Dendritic cell treated with granulocyte-macrophage colony-stimulating factor and Interleukin-4, amounts not matched to agents 40 ng/mL and 50 ng/mL, for 4 days (primary cell): ENCODE measurements around the gene C5orf34.
"Not testable (repeated sequence)": the region's sequence is repeated elsewhere in the genome, so short reads cannot be mapped to it uniquely, and the experiment has no call there.

Experiments used
- H3K27ac Mint-ChIP-seq: one replicate; pipeline ENCODE4 v1.8.0; 2022; ENCODE audit warnings: mild to moderate bottlenecking, mixed read lengths
- H3K27me3 Mint-ChIP-seq: one replicate; pipeline ENCODE4 v1.8.0; 2022; ENCODE audit warnings: mild to moderate bottlenecking, mixed read lengths
- H3K36me3 Mint-ChIP-seq: one replicate; pipeline ENCODE4 v1.8.0; 2022; ENCODE audit warnings: low read depth, mixed read lengths
- H3K4me1 Mint-ChIP-seq: one replicate; pipeline ENCODE4 v1.8.0; 2022; ENCODE audit warnings: low read depth, mixed read lengths
- H3K4me3 Mint-ChIP-seq: one replicate; pipeline ENCODE4 v1.8.0; 2022; ENCODE audit warnings: mild to moderate bottlenecking, moderate library complexity, mixed read lengths
- H3K9me3 Mint-ChIP-seq: one replicate; pipeline ENCODE4 v1.8.0; 2022; ENCODE audit warnings: mixed read lengths
- intact Hi-C: fragments of 100-400 bp; cut with micrococcal nuclease; formaldehyde crosslinking; loops from one replicate; pipeline ENCODE4 v1.15.0; 2022

Gene C5orf34

GRCh38 chr5:43486353-43486752 is 28.6 kb downstream of the C5orf34 start:
- H3K9me3 Mint-ChIP-seq, result no peaks in the 10 kb centered on the region
- no peak overlapping the region for H3K27ac Mint-ChIP-seq
- intact Hi-C loops, result no loop called here
- H3K4me3 Mint-ChIP-seq, result no peak overlapping the region
- peaks cover 13% of the 10 kb centered on the region for H3K36me3 Mint-ChIP-seq
- H3K27me3 Mint-ChIP-seq, result no peaks in the 10 kb centered on the region
- peaks cover 23% of the 10 kb centered on the region for H3K4me1 Mint-ChIP-seq

- Mint-ChIP-seq H3K36me3 (peaks cover 13% of the 10 kb centered on the region), H3K27ac (peak overlapping the region; percentile 99), H3K27me3 (no peaks in the 10 kb centered on the region), H3K4me3 (no peak overlapping the region), H3K4me1 (peaks cover 23% of the 10 kb centered on the region), H3K9me3 (no peaks in the 10 kb centered on the region)
- intact Hi-C loops, result loop anchor here (2.0 kb wide), 2 partner anchors 29 to 117 kb away; partner anchors contain the start of genes C5orf34 and NNT
Observed at GRCh38 chr5:43485406-43485805, 29.5 kb downstream of the C5orf34 start.

DNA sequence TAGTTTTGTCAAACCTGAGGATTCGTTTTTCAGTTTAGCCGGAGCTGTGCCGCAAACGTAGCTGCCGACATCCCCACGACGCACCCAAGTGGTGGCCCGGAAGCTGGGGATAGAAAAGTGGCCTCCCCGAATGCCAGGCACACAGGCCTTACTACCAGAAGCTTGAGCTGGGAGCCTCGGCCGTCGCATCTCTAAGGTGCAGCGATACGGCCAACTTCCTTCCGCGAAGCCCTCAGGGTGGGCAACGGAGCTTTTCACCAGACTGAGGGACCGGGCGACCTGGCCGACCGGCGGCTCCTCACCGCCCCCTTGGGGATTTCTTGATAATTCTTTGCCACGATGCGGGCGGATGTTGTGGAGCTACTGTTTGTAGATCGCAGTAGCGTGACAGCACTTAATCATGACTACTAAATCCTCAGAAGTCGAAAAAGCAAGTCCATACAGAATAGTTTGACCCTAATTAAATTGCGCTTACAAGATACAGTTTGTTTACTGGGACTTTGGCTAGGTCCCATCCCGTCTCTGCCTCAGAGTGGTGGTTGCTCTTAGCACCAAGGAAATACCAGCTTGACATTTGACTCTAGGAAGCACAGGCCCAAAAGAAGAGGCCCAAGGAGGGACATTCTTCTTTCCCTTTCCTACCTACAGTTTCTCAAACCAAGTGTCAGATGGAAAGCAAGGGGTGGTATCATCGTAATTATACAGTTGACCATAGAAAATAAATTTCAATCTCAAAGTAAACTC is 30.7 kb downstream of the C5orf34 start:
- Mint-ChIP-seq H3K4me3 (peak overlapping the region; percentile 96), H3K27ac (peak overlapping the region; percentile 99), H3K27me3 (no peaks in the 10 kb centered on the region), H3K4me1 (peaks cover 23% of the 10 kb centered on the region), H3K36me3 (peaks cover 13% of the 10 kb centered on the region), H3K9me3 (no peaks in the 10 kb centered on the region)
- intact Hi-C loops, result loop anchor here (1.0 to 5.0 kb wide), 7 partner anchors 31 to 492 kb away; partner anchors contain the start of genes C5orf34, HMGCS1, NNT and PAIP1

GRCh38 chr5:43483298-43484105 is 31.4 kb downstream of the C5orf34 start, which contains the start of gene TMEM267:
Gene TMEM267, minus strand, starts transcription at chr5:43483865. Its CDS starts 29,896 bp downstream, at chr5:43453969.
- Mint-ChIP-seq H3K27ac (peak within 1 kb of the TSS; percentile 99), H3K4me1 (peaks cover 23% of the 10 kb centered on the region), H3K4me3 (peak within 1 kb of the TSS; percentile 96), H3K9me3 (no peaks in the 10 kb centered on the region), H3K27me3 (no peaks in the 10 kb centered on the region), H3K36me3 (peaks cover 13% of the 10 kb centered on the region)
- intact Hi-C loops, result loop anchor here (1.0 to 5.0 kb wide), 7 partner anchors 31 to 491 kb away; partner anchors contain the start of genes C5orf34, HMGCS1, NNT and PAIP1

GRCh38 chr5:43482490-43483297 is 32.3 kb downstream of the C5orf34 start:
- no peaks in the 10 kb centered on the region for H3K9me3 Mint-ChIP-seq
- H3K27ac Mint-ChIP-seq, result peak overlapping the region; percentile 99
- H3K4me3 Mint-ChIP-seq, result peak overlapping the region; percentile 96
- H3K4me1 Mint-ChIP-seq, result peaks cover 23% of the 10 kb centered on the region
- intact Hi-C loops, result loop anchor here (5.0 kb wide), 4 partner anchors 75 to 490 kb away; partner anchors contain the start of genes PAIP1 and ZNF131
- H3K27me3 Mint-ChIP-seq, result no peaks in the 10 kb centered on the region
- peaks cover 13% of the 10 kb centered on the region for H3K36me3 Mint-ChIP-seq

GRCh38 chr5:43469671-43470391 is 45.1 kb downstream of the C5orf34 start:
- Mint-ChIP-seq H3K4me1 (no peaks in the 10 kb centered on the region), H3K27me3 (no peaks in the 10 kb centered on the region), H3K9me3 (peaks cover 35% of the 10 kb centered on the region), H3K4me3 (no peak overlapping the region), H3K36me3 (peaks cover 76% of the 10 kb centered on the region), H3K27ac (no peak overlapping the region)
- intact Hi-C loops, result no loop called here

DNA sequence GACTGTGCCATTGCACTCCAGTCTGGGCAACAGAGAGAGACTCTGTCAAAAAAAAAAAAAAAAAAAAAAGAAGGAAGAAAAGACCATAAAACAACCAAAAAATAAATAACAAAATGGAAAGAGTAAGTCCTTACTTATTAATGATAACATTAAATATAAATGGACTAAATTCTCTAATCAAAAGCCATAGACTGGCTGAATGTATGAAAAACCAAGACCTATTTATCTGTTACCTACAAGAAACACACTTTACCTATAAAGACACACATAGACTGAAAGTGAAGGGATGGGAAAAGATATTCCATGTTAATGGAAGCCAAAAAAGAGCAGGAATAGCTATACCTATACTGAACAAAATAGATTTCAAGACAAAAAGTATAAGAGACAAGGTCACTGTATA is 47.8 kb downstream of the C5orf34 start:
- no peak overlapping the region for H3K27ac Mint-ChIP-seq
- H3K4me3 Mint-ChIP-seq, result no peak overlapping the region
- no peaks in the 10 kb centered on the region for H3K27me3 Mint-ChIP-seq
- H3K4me1 Mint-ChIP-seq, result no peaks in the 10 kb centered on the region
- peaks cover 37% of the 10 kb centered on the region for H3K9me3 Mint-ChIP-seq
- intact Hi-C loops, result no loop called here
- peaks cover 68% of the 10 kb centered on the region for H3K36me3 Mint-ChIP-seq

GRCh38 chr5:43465455-43465854 is 49.5 kb downstream of the C5orf34 start:
- intact Hi-C loops, H3K27ac Mint-ChIP-seq, H3K4me3 Mint-ChIP-seq, H3K27me3 Mint-ChIP-seq, H3K4me1 Mint-ChIP-seq: not testable (repeated sequence)
- H3K9me3 Mint-ChIP-seq, result peaks cover 40% of the 10 kb centered on the region
- H3K36me3 Mint-ChIP-seq, result peaks cover 66% of the 10 kb centered on the region

DNA sequence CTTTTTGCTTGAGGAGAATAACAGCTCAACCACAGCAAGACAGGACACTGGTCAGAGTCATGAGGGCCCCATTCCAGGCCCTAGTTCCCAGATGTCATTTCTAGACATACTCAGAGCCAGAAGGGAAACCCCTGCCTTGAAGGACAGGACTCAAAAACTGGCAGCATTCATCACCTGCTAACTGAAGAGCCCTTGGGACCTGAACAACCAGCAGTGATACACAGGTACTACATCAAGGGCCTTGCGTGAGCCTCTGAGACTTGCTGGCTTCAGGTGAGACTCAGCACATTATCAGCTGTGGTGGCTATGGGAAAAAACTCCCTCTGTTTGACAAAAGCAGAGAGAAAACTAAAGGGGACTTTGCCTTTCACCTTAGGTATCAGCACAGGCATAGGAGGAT is 53.9 kb downstream of the C5orf34 start:
- Mint-ChIP-seq H3K27me3 (no peaks in the 10 kb centered on the region), H3K4me1 (no peaks in the 10 kb centered on the region), H3K27ac (no peak overlapping the region), H3K36me3 (peaks cover 50% of the 10 kb centered on the region), H3K9me3 (peaks cover 30% of the 10 kb centered on the region), H3K4me3 (no peak overlapping the region)
- intact Hi-C loops, result no loop called here

DNA sequence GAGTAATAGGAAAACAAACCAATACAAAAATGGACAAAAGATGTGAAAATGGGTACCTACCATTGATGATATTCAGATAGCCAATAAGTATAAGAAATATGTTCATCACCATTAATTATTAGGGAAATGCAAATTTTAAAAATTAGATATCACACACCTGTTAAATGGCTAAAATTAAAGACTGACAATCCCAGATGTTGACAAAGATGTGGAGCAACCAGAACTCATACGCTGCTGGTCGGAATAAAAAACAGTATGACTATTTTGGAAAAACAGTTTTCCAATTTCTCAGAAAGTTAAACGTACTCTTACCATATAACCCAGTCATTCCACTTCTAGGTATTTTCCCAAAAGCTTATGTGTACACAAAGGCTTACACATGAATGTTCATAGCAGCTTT is 58.4 kb downstream of the C5orf34 start:
- peaks cover 20% of the 10 kb centered on the region for H3K9me3 Mint-ChIP-seq
- H3K36me3 Mint-ChIP-seq, result peaks cover 45% of the 10 kb centered on the region
- intact Hi-C loops, result no loop called here
- H3K27ac Mint-ChIP-seq, result no peak overlapping the region
- no peak overlapping the region for H3K4me3 Mint-ChIP-seq
- no peaks in the 10 kb centered on the region for H3K4me1 Mint-ChIP-seq
- H3K27me3 Mint-ChIP-seq, result no peaks in the 10 kb centered on the region

DNA sequence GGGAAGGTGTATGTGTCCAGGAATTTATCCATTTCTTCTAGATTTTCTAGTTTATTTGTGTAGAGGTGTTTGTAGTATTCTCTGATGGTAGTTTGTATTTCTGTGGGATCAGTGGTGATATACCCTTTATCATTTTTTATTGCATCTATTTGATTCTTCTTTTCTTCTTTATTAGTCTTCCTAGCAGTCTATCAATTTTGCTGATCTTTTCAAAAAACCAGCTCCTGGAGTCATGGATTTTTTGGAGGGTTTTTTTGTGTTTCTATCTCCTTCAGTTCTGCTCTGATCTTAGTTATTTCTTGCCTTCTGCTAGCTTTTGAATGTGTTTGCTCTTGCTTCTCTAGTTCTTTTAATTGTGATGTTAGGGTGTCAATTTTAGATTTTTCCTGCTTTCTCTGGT is 73.4 kb downstream of the C5orf34 start:
- intact Hi-C loops, H3K27me3 Mint-ChIP-seq, H3K27ac Mint-ChIP-seq, H3K4me3 Mint-ChIP-seq: not testable (repeated sequence)
- Mint-ChIP-seq H3K9me3 (peaks cover 37% of the 10 kb centered on the region), H3K4me1 (peaks cover 11% of the 10 kb centered on the region), H3K36me3 (peaks cover 36% of the 10 kb centered on the region)

GRCh38 chr5:43437062-43437660 is 77.8 kb downstream of the C5orf34 start:
- no peaks in the 10 kb centered on the region for H3K27me3 Mint-ChIP-seq
- peaks cover 6% of the 10 kb centered on the region for H3K36me3 Mint-ChIP-seq
- peaks cover 16% of the 10 kb centered on the region for H3K4me1 Mint-ChIP-seq
- no peak overlapping the region for H3K4me3 Mint-ChIP-seq
- H3K9me3 Mint-ChIP-seq, result peaks cover 21% of the 10 kb centered on the region
- intact Hi-C loops, result no loop called here
- no peak overlapping the region for H3K27ac Mint-ChIP-seq
